SK-N-SH treated with all-trans-retinoic acid at 6 μM for 48 hours (cell line): Measurements from ENCODE around the gene DNAH14.

Source experiments
- ESRRG ChIP-seq: fragments of 250-450 bp; sonication (Bioruptor Pico); IDR thresholded peaks from 2 replicates; pipeline ENCODE4 v1.6.1; 2021; ENCODE audit warnings: mild to moderate bottlenecking
- ISL1 ChIP-seq: fragments of 250-450 bp; sonication (Bioruptor Pico); IDR thresholded peaks from 2 replicates; pipeline ENCODE4 v2.1.2; 2022; ENCODE audit warnings: mild to moderate bottlenecking, moderate library complexity
- SNAI2 ChIP-seq: fragments of 250-450 bp; sonication (Bioruptor Pico); IDR thresholded peaks from 2 replicates; pipeline ENCODE4 v1.5.0; 2020; ENCODE audit warnings: mild to moderate bottlenecking, moderate library complexity
- TSHZ2 ChIP-seq: fragments of 250-450 bp; sonication (Bioruptor Pico); IDR thresholded peaks from 2 replicates; pipeline ENCODE4 v1.5.0; 2020; ENCODE audit warnings: mild to moderate bottlenecking, moderate library complexity
- ZC3H10 ChIP-seq: fragments of 250-450 bp; sonication (Bioruptor Pico); IDR thresholded peaks from 2 replicates; pipeline ENCODE4 v1.5.1; 2021; ENCODE audit warnings: mild to moderate bottlenecking, moderate library complexity
- ZNF565 ChIP-seq: fragments of 450-650 bp; formaldehyde crosslinking; conservative IDR thresholded peaks from 2 replicates; pipeline ENCODE4 v1.5.0; 2020; ENCODE audit warnings: low read depth, mild to moderate bottlenecking, moderate library complexity
- ZNF8 ChIP-seq: fragments of 450-650 bp; formaldehyde crosslinking; IDR thresholded peaks from 2 replicates; pipeline ENCODE4 v1.5.0; 2020; ENCODE audit warnings: mild to moderate bottlenecking, moderate library complexity
- TF ChIP-seq, protein P1 (sequence below): fragments of 250-450 bp; sonication (Bioruptor Pico); IDR thresholded peaks from 2 replicates; pipeline ENCODE4 v1.8.0; 2021; ENCODE audit warnings: low read depth, mild to moderate bottlenecking, moderate library complexity, borderline replicate concordance
- TF ChIP-seq, protein P2 (sequence below): fragments of 250-450 bp; sonication (Bioruptor Pico); IDR thresholded peaks from 2 replicates; pipeline ENCODE4 v1.5.1; 2020; ENCODE audit warnings: low read depth, mild to moderate bottlenecking, moderate library complexity
- TF ChIP-seq, protein P3 (sequence below): fragments of 250-450 bp; sonication (Bioruptor Pico); IDR thresholded peaks from 2 replicates; pipeline ENCODE4 v1.8.0; 2020; ENCODE audit warnings: mild to moderate bottlenecking, moderate library complexity, borderline replicate concordance

- TF ChIP-seq, protein P1, sequence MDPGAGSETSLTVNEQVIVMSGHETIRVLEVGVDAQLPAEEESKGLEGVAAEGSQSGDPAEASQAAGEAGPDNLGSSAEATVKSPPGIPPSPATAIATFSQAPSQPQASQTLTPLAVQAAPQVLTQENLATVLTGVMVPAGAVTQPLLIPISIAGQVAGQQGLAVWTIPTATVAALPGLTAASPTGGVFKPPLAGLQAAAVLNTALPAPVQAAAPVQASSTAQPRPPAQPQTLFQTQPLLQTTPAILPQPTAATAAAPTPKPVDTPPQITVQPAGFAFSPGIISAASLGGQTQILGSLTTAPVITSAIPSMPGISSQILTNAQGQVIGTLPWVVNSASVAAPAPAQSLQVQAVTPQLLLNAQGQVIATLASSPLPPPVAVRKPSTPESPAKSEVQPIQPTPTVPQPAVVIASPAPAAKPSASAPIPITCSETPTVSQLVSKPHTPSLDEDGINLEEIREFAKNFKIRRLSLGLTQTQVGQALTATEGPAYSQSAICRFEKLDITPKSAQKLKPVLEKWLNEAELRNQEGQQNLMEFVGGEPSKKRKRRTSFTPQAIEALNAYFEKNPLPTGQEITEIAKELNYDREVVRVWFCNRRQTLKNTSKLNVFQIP (CRISPR knock-in tag), result no peak
- TF ChIP-seq ESRRG (CRISPR knock-in tag) (no peak), ZNF565 (CRISPR knock-in tag) (no peak), ZNF8 (CRISPR knock-in tag) (no peak), ISL1 (CRISPR knock-in tag) (no peak), ZC3H10 (no peak), TSHZ2 (CRISPR knock-in tag) (no peak), SNAI2 (CRISPR knock-in tag) (no peak)
- TF ChIP-seq, protein P2, sequence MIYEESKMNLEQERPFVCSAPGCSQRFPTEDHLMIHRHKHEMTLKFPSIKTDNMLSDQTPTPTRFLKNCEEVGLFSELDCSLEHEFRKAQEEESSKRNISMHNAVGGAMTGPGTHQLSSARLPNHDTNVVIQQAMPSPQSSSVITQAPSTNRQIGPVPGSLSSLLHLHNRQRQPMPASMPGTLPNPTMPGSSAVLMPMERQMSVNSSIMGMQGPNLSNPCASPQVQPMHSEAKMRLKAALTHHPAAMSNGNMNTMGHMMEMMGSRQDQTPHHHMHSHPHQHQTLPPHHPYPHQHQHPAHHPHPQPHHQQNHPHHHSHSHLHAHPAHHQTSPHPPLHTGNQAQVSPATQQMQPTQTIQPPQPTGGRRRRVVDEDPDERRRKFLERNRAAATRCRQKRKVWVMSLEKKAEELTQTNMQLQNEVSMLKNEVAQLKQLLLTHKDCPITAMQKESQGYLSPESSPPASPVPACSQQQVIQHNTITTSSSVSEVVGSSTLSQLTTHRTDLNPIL, result no peak
- TF ChIP-seq, protein P3, sequence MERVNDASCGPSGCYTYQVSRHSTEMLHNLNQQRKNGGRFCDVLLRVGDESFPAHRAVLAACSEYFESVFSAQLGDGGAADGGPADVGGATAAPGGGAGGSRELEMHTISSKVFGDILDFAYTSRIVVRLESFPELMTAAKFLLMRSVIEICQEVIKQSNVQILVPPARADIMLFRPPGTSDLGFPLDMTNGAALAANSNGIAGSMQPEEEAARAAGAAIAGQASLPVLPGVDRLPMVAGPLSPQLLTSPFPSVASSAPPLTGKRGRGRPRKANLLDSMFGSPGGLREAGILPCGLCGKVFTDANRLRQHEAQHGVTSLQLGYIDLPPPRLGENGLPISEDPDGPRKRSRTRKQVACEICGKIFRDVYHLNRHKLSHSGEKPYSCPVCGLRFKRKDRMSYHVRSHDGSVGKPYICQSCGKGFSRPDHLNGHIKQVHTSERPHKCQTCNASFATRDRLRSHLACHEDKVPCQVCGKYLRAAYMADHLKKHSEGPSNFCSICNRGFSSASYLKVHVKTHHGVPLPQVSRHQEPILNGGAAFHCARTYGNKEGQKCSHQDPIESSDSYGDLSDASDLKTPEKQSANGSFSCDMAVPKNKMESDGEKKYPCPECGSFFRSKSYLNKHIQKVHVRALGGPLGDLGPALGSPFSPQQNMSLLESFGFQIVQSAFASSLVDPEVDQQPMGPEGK, result no peak
These were observed 185.0 kb downstream of the DNAH14 start for GRCh38 chr1:225114354-225114990.
